GM12892 (cell line): ENCODE measurements around the gene TRPM2.

Experiments
- POLR2A ChIP-seq: IDR thresholded peaks from 2 replicates; pipeline ENCODE4 v1.6.1; 2011; ENCODE audit warnings: low read depth, low read length, control low read depth
- POLR2AphosphoS5 ChIP-seq: IDR thresholded peaks from 2 replicates; pipeline ENCODE4 v1.6.1; 2011; ENCODE audit warnings: low read depth, low read length, control low read depth
- TAF1 ChIP-seq: IDR thresholded peaks from 2 replicates; pipeline ENCODE4 v1.6.1; 2011; ENCODE audit warnings: low read depth, mild to moderate bottlenecking, control low read depth, low read length, borderline replicate concordance

GRCh38 chr21:44418108-44418875 lies 64.9 kb downstream of the TRPM2 start:
- TF ChIP-seq POLR2AphosphoS5 (no peak), POLR2A (no peak), TAF1 (no peak)
